Activated gamma-delta T cell treated with anti-CD3 and anti-CD28 coated beads, Interleukin-2, amount 50 U/mL, for 16 hours (primary cell): ENCODE data around the gene SLC16A10.

Source experiments
- DNase-seq: peaks from one replicate; pipeline ENCODE4 v3.0.0-alpha.2; 2020; ENCODE audit warnings: low read depth

SLC16A10 gene

DNA sequence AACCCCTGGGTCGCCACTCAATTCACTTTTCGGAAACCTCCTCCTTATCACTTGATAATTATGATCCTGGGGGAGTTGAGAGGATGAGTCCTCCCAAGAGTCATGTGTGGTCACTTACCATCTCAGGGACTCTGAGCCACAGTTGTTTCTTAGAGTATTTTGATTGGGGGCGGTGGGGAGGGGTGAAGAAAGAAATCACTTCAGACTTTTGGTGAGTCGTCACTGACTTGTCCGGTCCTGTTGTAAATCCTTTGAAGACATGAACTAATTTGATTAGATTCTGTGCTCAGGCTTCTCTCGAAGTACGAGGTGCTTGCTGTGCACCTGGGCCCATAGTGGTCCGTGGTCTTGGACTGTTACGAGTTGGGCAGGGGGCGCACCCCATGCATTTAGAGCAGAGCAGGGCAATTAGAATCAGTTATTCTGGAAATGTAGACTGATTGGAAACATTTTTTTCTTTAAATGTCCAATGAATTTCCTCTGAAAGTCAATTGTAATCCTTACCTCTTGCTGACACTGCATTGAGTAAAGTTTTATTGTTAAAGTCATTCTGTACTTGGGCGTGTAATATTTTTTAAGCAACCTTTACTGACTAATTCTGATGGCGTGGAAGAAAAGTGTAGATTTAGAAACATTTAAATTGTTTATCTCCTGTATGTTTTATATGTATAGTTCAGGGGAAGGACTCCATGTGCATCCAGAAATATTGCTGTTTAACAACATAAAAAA is 173.4 kb downstream of the SLC16A10 start:
- DNase-seq: no peak

GRCh38 chr6:111263837-111264236 is 176.5 kb downstream of the SLC16A10 start:
- no peak for DNase-seq

GRCh38 chr6:111265842-111266241 is 178.5 kb downstream of the SLC16A10 start:
- DNase-seq: no peak

DNA sequence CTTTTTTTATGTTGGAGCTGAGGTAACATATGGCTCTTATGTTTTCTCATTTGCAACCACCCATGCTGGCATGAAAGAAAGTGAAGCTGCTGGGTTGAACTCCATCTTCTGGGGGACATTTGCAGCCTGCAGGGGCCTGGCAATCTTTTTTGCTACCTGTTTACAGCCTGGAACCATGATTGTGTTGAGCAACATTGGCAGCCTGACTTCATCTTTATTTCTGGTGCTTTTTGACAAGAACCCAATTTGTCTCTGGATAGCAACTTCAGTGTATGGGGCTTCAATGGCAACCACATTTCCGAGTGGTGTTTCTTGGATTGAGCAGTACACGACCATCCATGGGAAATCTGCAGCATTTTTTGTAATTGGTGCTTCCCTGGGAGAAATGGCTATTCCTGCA is 179.0 kb downstream of the SLC16A10 start:
- DNase-seq: no peak

DNA sequence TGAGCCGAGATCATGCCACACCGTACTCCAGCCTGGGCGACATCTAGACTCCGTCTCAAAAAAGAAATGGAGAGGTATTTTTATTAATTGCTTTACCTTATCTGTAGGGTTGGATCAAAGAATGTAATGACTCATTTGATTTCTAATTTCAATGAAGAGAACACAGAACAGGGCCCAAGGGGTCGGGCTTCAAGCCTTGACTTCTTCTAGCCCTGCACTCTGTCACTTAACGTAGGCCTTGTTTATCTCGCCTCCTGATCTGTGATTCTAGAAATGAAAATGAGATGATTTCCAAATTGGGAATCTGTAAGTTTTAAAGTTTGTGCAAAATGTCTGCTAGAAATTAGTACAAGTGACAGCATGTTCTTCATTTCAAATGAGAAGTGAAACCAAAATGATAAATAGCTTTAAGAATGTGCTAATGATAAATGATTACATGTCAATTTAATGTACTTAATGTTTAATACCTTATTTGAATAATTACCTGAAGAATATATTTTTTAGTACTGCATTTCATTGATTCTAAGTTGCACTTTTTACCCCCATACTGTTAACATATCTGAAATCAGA is 180.5 kb downstream of the SLC16A10 start:
- no peak for DNase-seq

DNA sequence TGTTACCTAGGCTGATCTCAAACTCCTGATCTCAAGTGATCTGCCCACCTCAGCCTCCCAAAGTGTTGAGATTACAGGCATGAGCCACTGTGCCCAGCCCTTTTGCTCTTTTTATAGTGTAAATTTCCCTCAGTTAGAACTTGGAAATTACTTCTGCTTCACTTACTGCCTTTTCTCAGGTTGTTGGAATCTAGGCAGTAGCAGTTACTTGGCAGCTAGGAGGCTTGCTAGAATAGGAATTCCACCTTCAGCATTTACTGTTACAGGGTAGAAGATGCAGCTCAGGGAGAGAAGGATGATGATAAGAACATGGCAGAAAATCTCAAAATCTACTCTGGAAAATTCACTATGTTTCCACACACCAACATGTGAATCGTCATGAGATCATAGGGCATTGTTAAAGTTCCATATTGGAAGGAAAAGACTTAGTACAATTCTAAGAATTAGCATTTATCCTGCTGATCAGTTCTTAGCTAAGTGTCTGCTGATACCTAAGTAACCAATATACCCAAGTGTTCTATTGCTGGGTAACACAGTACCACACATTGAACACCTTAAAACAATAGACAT is 182.2 kb downstream of the SLC16A10 start:
- DNase-seq: no peak

GRCh38 chr6:111270121-111270520 is 182.8 kb downstream of the SLC16A10 start:
- DNase-seq: no peak

- DNase-seq: no peak
Observed at GRCh38 chr6:111274593-111275217, 187.4 kb downstream of the SLC16A10 start.

GRCh38 chr6:111276335-111276734 is 189.0 kb downstream of the SLC16A10 start:
- DNase-seq: no peak

DNA sequence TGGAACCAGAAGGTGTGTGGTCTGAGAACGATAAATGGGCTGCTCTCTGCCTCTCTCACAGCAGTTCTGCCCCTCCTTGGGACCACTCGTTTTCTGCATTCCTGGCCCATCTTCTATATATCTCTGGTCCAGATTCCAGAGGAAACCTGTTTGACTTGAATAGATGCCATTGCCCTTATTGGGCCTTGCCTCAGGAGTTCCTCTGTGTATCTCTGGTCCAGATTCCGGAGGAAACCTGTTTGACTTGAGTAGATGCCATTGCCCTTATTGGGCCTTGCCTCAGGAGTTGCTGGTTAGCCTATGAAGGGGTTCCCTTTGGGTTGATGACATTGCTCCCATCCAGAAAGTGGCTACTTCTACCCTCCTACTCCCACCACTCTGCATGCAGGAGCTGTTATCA is 189.4 kb downstream of the SLC16A10 start:
- DNase-seq: no peak

- DNase-seq: no peak
Observed at GRCh38 chr6:111277819-111278218, 190.5 kb downstream of the SLC16A10 start.

DNA sequence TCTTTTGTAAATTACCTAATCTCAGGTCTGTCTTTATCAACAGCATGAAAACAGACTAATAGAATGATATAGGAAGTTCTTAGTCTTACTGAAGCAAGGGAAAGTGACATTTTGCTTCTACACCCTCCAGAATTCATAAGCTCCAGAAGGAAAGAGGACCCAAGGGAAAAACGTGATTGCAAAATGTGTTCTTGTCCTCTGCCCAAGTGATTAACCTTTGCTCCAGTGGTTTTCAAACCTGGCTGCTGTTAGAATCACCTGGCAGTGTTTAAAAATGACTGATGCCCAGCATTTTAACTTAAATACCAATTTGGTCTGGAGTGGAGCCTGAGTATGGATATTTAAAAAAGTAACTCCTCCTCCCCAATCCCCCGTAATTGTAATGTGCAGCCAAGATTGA is 191.4 kb downstream of the SLC16A10 start:
- DNase-seq: no peak

DNA sequence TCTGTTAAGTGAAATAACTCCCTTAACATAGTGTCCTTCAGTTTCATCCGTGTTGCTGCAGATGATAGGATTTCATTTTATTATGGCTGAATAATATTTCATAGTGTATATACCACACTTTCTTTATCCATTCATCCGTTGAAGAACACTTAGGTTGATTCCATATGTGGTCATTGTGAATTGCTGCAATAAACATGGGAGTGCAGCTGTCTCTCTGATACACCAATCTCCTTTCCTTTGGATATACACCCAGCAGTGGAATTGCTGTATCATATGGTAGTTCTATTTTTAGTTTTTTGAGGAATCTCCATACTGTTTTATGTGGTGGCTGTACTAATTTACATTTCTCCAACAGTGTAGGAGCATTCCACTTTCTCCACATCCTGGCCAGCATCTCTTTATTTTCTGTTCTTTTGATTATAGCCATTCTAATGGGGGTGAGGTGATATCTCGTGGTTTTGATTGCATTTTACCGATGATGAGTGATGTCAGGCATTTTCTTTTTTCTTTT is 193.2 kb downstream of the SLC16A10 start:
- DNase-seq: no peak
